K562 (cell line): Measurements from ENCODE around the gene AVPR1B. TPM values are rescaled to one million over a fixed set of nuclear protein-coding genes. Genes with fewer than 3 reads are reported as not detected.
"Not testable (repeated sequence)": the region's sequence is repeated elsewhere in the genome, so short reads cannot be mapped to it uniquely, and the experiment has no call there.

Source experiments
- ATAC-seq: fragments of 200-7000 bp; cut with Tn5 transposase; 3 replicates; pipeline ENCODE4 v1.9.1; 2020; ENCODE audit warnings: moderate library complexity
- BruUV-seq: library from RNA; stranded (reverse); fragments of 400-500 nt; replicated peaks from 2 replicates; lab custom pipeline; 2021; lab: Mats Ljungman, UMichigan
- CTCF ChIA-PET: fragments of 300-600 bp; formaldehyde crosslinking; extraction: SDS; loops from one replicate; lab custom pipeline; 2021; ENCODE audit warnings: low intra/inter-chr PET ratio; lab: Yijun Ruan, JAX
- POLR2A ChIA-PET: fragments of 300-600, 350-650 bp; sonication (Branson Sonifier 250); formaldehyde crosslinking; extraction: SDS; loops from one replicate; lab custom pipeline; 2021; ENCODE audit warnings: antibody characterized with exemption, inconsistent platforms; lab: Yijun Ruan, JAX
- DNase-seq, 4 experiments: peaks; one replicate each; pipeline versions ENCODE4 v3.0.0 to v3.0.0-alpha.2; 2011 to 2018; ENCODE audit warnings: low spot score in 3 of 4, mixed read lengths in 3 of 4; ENCODE audit errors: extremely low read depth in 1 of 4
- FAIRE-seq: peaks from 2 replicates; lab custom pipeline; 2011; peaks lifted over from hg19 to GRCh38; lab: Jason Lieb, UNC
- H2AFZ ChIP-seq: 2 replicates; pipeline ENCODE4 v1.6.0; 2011; ENCODE audit warnings: low read depth, low read length, control low read depth, inconsistent platforms
- H3K27ac ChIP-seq: fragments of 200-600 bp; 3 replicates; pipeline ENCODE4 v1.8.0; 2011; ENCODE audit warnings: low read depth, mild to moderate bottlenecking, control low read depth, inconsistent platforms, low read length, moderate library complexity, mixed read lengths; ENCODE audit errors: extremely low read depth
- H3K27me3 ChIP-seq, 2 experiments: fragments of 300-600 bp in 1 of 2; 2 replicates in 1 of 2; 3 replicates in 1 of 2; pipeline versions ENCODE4 v1.6.0 to v1.8.0; 2011; ENCODE audit warnings: inconsistent platforms in 2 of 2, low read length in 2 of 2, mild to moderate bottlenecking in 1 of 2, mixed read lengths in 1 of 2, moderate library complexity in 1 of 2; ENCODE audit not compliant: control insufficient read depth in 2 of 2, insufficient read depth in 2 of 2
- H3K36me3 ChIP-seq: fragments of 300-600 bp; 3 replicates; pipeline ENCODE4 v1.8.0; 2011; ENCODE audit warnings: mild to moderate bottlenecking, low read length, inconsistent platforms; ENCODE audit not compliant: control insufficient read depth, insufficient read depth
- H3K4me1 ChIP-seq, 2 experiments: fragments of 200-600 bp in 1 of 2; replicated peaks in 1 of 2; 2 replicates in 1 of 2; 3 replicates in 1 of 2; pipeline versions ENCODE4 v1.5.1 to v1.8.0; 2011; ENCODE audit warnings: inconsistent platforms in 2 of 2, low read length in 2 of 2, mild to moderate bottlenecking in 1 of 2, mixed read lengths in 1 of 2, moderate library complexity in 1 of 2; ENCODE audit not compliant: control insufficient read depth in 2 of 2, insufficient read depth in 2 of 2
- H3K4me2 ChIP-seq: 2 replicates; pipeline ENCODE4 v1.6.1; 2011; ENCODE audit warnings: low read length, control low read depth, inconsistent platforms, mixed read lengths; ENCODE audit not compliant: insufficient read depth
- H3K4me3 ChIP-seq: fragments of 200-600 bp; sonication (generic), shearing (Covaris generic); 2 replicates; pipeline ENCODE4 v1.5.1; 2016; ENCODE audit warnings: control low read depth, inconsistent platforms
- H3K79me2 ChIP-seq: fragments of 200-600 bp; 3 replicates; pipeline ENCODE4 v1.8.0; 2011; ENCODE audit warnings: low read length, inconsistent platforms; ENCODE audit not compliant: control insufficient read depth, insufficient read depth
- H3K9ac ChIP-seq, 2 experiments: 2 replicates each; pipeline versions ENCODE4 v1.6.0 to v1.6.1; 2011; ENCODE audit warnings: low read depth in 2 of 2, low read length in 2 of 2, control low read depth in 1 of 2, inconsistent platforms in 1 of 2, mild to moderate bottlenecking in 1 of 2, mixed read lengths in 1 of 2; ENCODE audit not compliant: insufficient read depth in 1 of 2
- H3K9me1 ChIP-seq: one replicate; pipeline ENCODE4 v1.6.0; 2011; ENCODE audit warnings: inconsistent platforms, mild to moderate bottlenecking, low read length, moderate library complexity; ENCODE audit not compliant: control insufficient read depth, insufficient read depth
- H3K9me3 ChIP-seq: replicated peaks from 2 replicates; pipeline ENCODE4 v1.5.1; 2011; ENCODE audit warnings: low read depth, low read length, inconsistent platforms; ENCODE audit not compliant: control insufficient read depth, insufficient read depth
- H4K20me1 ChIP-seq: replicated peaks from 2 replicates; pipeline ENCODE4 v1.6.1; 2011; ENCODE audit warnings: low read length, inconsistent platforms, mixed read lengths; ENCODE audit not compliant: control insufficient read depth, insufficient read depth
- BHLHE40 ChIP-seq: IDR thresholded peaks from 2 replicates; pipeline ENCODE4 v1.6.1; 2011; ENCODE audit warnings: low read length, improper control_type of control experiment
- BMI1 ChIP-seq: fragments of 150-350 bp; IDR thresholded peaks from 2 replicates; pipeline ENCODE4 v1.6.1; 2014; ENCODE audit warnings: low read length
- ETV6 ChIP-seq, 3 experiments: fragments of 150-350 bp in 1 of 3; sonication (generic) in 1 of 3; formaldehyde crosslinking in 1 of 3; IDR thresholded peaks; 2 replicates each; pipeline versions ENCODE4 v1.6.1 to v1.8.0; 2014 to 2022; ENCODE audit warnings: borderline replicate concordance in 2 of 3, low read depth in 2 of 3, antibody characterized with exemption in 1 of 3, low read length in 1 of 3, mild to moderate bottlenecking in 1 of 3, missing genetic modification reagents in 1 of 3
- FIP1L1 ChIP-seq: fragments of 200-400 bp; formaldehyde crosslinking; IDR thresholded peaks from 2 replicates; pipeline ENCODE4 v1.6.1; 2018; ENCODE audit warnings: mild to moderate bottlenecking, low read depth, low read length; ENCODE audit not compliant: poor library complexity, severe bottlenecking
- L3MBTL2 ChIP-seq: fragments of 450-650 bp; IDR thresholded peaks from 2 replicates; pipeline ENCODE4 v1.6.1; 2016; ENCODE audit warnings: mild to moderate bottlenecking, moderate library complexity
- SRSF7 ChIP-seq: fragments of 200-400 bp; formaldehyde crosslinking; optimal IDR thresholded peaks from 2 replicates; pipeline ENCODE3; 2017; ENCODE audit warnings: mild to moderate bottlenecking, low read depth, low read length
- USF2 ChIP-seq: sonication (generic); formaldehyde crosslinking; IDR thresholded peaks from 2 replicates; pipeline ENCODE4 v1.5.0; 2020; ENCODE audit warnings: missing genetic modification reagents
- ZNF175 ChIP-seq: fragments of 200-800 bp; sonication (Bioruptor generic); IDR thresholded peaks from 2 replicates; pipeline ENCODE4 v1.6.1; 2016; ENCODE audit warnings: low read depth, mild to moderate bottlenecking, missing genetic modification characterization, missing compliant biosample characterization
- WGBS: fragments of 100-300 bp; shearing (Covaris generic); methylation state at CpG from one replicate; pipeline ENCODE4 v1.1.6; 2016; ENCODE audit warnings: low coverage, mixed read lengths; ENCODE audit not compliant: insufficient coverage; ENCODE audit errors: missing lambda C conversion rate; 5-methylcytosine and 5-hydroxymethylcytosine counted together
- in situ Hi-C: fragments of 300-500 bp; cut with MboI; formaldehyde crosslinking; loops from 4 replicates; pipeline ENCODE4 v1.15.0; 2018; ENCODE audit warnings: inconsistent platforms, mixed read lengths
- intact Hi-C: fragments of 100-400 bp; cut with micrococcal nuclease; formaldehyde crosslinking; loops from 2 replicates; pipeline ENCODE4 v1.14.2; 2022
- polyA plus RNA-seq, 8 experiments: library from polyadenylated mRNA; depleted of rRNA in 4 of 8; stranded (reverse) in 5 of 8; unstranded in 3 of 8; fragments of >200 nt; fragmentation: Nextera tagmentation in 2 of 8; fragmentation: Illumina TruSeq in 1 of 8; extraction: Ambion mirVana in 2 of 8; extraction: Trizol in 1 of 8; gene quantifications; 2 replicates each; pipeline versions ENCODE4 v1.2.1 to v1.2.3, GENCODE V29; 2011 to 2014; ENCODE audit warnings: inconsistent platforms in 1 of 8, missing spikeins in 1 of 8
- total RNA-seq, 7 experiments: library from RNA; depleted of rRNA in 6 of 7; stranded (reverse); fragments of >200 nt in 6 of 7; fragmentation: Illumina TruSeq in 2 of 7; extraction: Trizol in 2 of 7; gene quantifications; 2 replicates each; pipeline versions ENCODE4 v1.2.1 to v1.2.3, GENCODE V29; 2011 to 2021; ENCODE audit warnings: low replicate concordance in 1 of 7

Gene AVPR1B
- total and polyA plus RNA-seq, 9 of the 15 experiments (the other 6 are each of a cell fraction or from before 2014, with no cell fraction given) = not detected

GRCh38 chr1:206064001-206064400 lies 53.2 kb downstream of the AVPR1B start:
- H3K27me3 ChIP-seq = peaks cover 13 to 34% of the 10 kb centered on the region in 2 experiments
- H3K4me1 ChIP-seq = peaks cover 6 to 13% of the 10 kb centered on the region in 2 experiments; a peak in 4 of 5 replicates
- DNase-seq, BruUV-seq, intact Hi-C loops, in situ Hi-C loops, H3K4me2 ChIP-seq, H3K9me3 ChIP-seq, H3K4me3 ChIP-seq, H3K79me2 ChIP-seq, FAIRE-seq, H3K27ac ChIP-seq, H3K36me3 ChIP-seq, H3K9me1 ChIP-seq, CTCF ChIA-PET, POLR2A ChIA-PET, ATAC-seq, H2AFZ ChIP-seq, H3K9ac ChIP-seq: not testable (repeated sequence)
- H4K20me1 ChIP-seq = 0 out of 2 replicates have a peak, but pooled peaks cover 10% of the 10 kb centered on the region
- WGBS = no CpG with 5 or more reads among the region's 35 CpGs

GRCh38 chr1:206062464-206062863 lies 54.7 kb downstream of the AVPR1B start:
- Histone ChIP-seq H3K79me2 (no peaks in the 10 kb centered on the region), H2AFZ (no peak overlapping the region), H4K20me1 (0 out of 2 replicates have a peak, but pooled peaks cover 8% of the 10 kb centered on the region), H3K9ac (no peak overlapping the region), H3K9me1 (no peaks in the 10 kb centered on the region), H3K4me2 (no peak overlapping the region), H3K27ac (no peak overlapping the region), H3K27me3 (peaks cover 12 to 37% of the 10 kb centered on the region in 2 experiments; a peak in 4 of 5 replicates), H3K4me3 (no peak overlapping the region), H3K4me1 (peaks cover 6 to 10% of the 10 kb centered on the region in 2 experiments; a peak in 4 of 5 replicates), H3K9me3 (0 out of 2 replicates have a peak, but pooled peaks cover 3% of the 10 kb centered on the region), H3K36me3 (no peaks in the 10 kb centered on the region)
- CTCF ChIA-PET = no interaction called here
- POLR2A ChIA-PET = interaction anchor here (0.7 kb wide), 1 partner anchor 11 kb away, joined by 3 read pairs; no protein-coding TSS in a partner anchor
- intact Hi-C loops = no loop called here
- DNase-seq (no peak), ATAC-seq (no peak), FAIRE-seq (no peak)
- WGBS = 4% methylated on average over 6 of the region's 6 CpGs
- no TSS peak for BruUV-seq
- TF ChIP-seq ETV6 (IDR thresholded peaks at IDR 0.05; ENCODE audit: borderline replicate concordance in 1 of 2, low read depth in 2 of 2, low read length in 1 of 2) = no peak
- no peak for TF ChIP-seq ETV6 (CRISPR knock-in tag; IDR thresholded peaks at IDR 0.05; ENCODE audit: borderline replicate concordance)
- TF ChIP-seq L3MBTL2 = peak; percentile 54
- no peak for TF ChIP-seq USF2
- no peak for TF ChIP-seq BMI1
- TF ChIP-seq ZNF175 = no peak
- TF ChIP-seq BHLHE40 = peak; percentile 75
- no peak for TF ChIP-seq FIP1L1
- TF ChIP-seq SRSF7 = no peak
- in situ Hi-C loops = no loop called here
